Muscle layer of colon (tissue), 2 donors: ENCODE measurements around the gene TSPAN1.

Experiments
- H3K27ac ChIP-seq: one replicate; pipeline ENCODE4 v1.7.0; 2013; ENCODE audit warnings: low read depth, mild to moderate bottlenecking, low read length, moderate library complexity
- H3K27me3 ChIP-seq, 2 donors: one replicate each; pipeline ENCODE4 v1.7.0; 2013; ENCODE audit warnings: low read length in 2 of 2, mild to moderate bottlenecking in 2 of 2; ENCODE audit not compliant: insufficient read depth in 2 of 2, control insufficient read depth in 1 of 2
- H3K36me3 ChIP-seq: one replicate; pipeline ENCODE4 v1.7.0; 2013; ENCODE audit warnings: mild to moderate bottlenecking, low read length; ENCODE audit not compliant: insufficient read depth
- H3K4me1 ChIP-seq: one replicate; pipeline ENCODE4 v1.7.0; 2013; ENCODE audit warnings: mild to moderate bottlenecking, low read length; ENCODE audit not compliant: insufficient read depth
- H3K4me3 ChIP-seq, 2 donors: one replicate each; pipeline ENCODE4 v1.7.0; 2013; ENCODE audit warnings: low read length in 2 of 2, low read depth in 1 of 2, mild to moderate bottlenecking in 1 of 2, moderate library complexity in 1 of 2
- H3K9ac ChIP-seq: one replicate; pipeline ENCODE4 v1.7.0; 2013; ENCODE audit warnings: low read length
- H3K9me3 ChIP-seq: one replicate; pipeline ENCODE4 v1.7.0; 2013; ENCODE audit warnings: mild to moderate bottlenecking, low read length
- donor health status: abdominal sarcoma.
- donor health status: Adenocarcinoma of cecum.

The TSPAN1 gene

DNA sequence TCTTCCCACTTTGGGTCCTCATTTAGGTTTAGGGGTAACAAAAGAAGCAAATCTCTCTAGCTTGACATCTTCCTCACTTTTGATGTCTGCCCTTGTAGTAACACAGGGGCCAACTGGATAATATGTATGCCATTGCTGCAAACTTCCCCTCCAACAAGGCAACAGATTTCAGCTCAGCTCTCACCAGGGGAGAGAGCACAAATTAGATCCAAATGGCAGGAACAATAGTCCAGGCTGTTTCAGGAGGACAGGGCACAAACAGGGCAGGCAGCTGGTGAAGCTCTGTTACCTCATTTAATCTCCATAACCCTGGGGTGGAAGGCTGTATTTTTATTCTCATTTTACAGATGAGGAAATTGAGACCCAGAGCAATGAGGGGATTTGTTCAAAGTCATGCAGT, 38.2 kb upstream of the TSPAN1 start:
- Histone ChIP-seq H3K27me3 (no peaks in the 10 kb centered on the region), H3K9me3 (no peaks in the 10 kb centered on the region), H3K4me3 (no peak overlapping the region), H3K27ac (no peak overlapping the region), H3K36me3 (no peaks in the 10 kb centered on the region), H3K9ac (no peak overlapping the region), H3K4me1 (peaks cover 14% of the 10 kb centered on the region)

DNA sequence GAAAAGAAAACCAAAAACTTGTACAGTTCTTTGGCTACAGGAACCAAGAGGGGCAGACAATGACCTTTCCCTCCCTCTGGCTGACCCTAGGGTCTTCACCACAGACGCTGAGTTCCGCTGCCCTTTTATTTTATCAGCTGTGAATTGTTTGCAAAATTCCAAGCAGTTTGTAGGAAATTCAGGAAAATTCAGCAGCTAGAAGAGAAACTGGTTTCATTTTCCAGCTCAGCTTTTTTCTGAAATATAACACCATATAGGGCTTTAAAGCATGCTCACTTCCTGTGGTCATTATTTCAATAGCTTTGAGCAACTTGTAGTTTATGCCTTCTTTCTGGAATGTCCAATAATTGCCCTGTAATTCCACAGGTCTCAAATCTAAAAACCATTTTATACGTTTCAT, 37.0 kb upstream of the TSPAN1 start:
- Histone ChIP-seq H3K4me3 (no peak overlapping the region), H3K27me3 (no peaks in the 10 kb centered on the region), H3K9ac (no peak overlapping the region), H3K36me3 (no peaks in the 10 kb centered on the region), H3K4me1 (peaks cover 14% of the 10 kb centered on the region), H3K9me3 (no peaks in the 10 kb centered on the region), H3K27ac (no peak overlapping the region)

DNA sequence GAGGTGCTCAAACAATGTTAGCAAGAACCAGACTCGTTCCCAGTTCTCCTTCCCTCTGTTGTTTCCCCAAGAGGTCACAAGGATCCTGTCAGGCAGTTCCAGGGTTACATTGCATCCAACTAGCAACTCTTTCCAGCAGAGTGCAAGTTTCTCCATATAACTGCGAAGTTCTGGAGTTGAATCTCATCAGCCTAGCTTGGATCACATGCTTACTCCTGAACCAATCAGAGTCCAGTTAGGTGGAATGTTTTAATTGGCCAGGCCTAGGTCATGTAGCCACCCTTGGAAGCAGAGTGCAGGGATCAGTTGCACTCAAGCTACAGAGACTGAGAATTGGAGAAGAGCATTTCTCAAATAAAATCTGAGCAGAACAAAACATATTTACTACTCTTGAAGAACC, 26.6 kb upstream of the TSPAN1 start:
- no peaks in the 10 kb centered on the region for H3K36me3 ChIP-seq
- H3K9ac ChIP-seq, result no peak overlapping the region
- H3K4me1 ChIP-seq, result no peaks in the 10 kb centered on the region
- H3K27me3 ChIP-seq, result no peaks in the 10 kb centered on the region
- no peak overlapping the region for H3K27ac ChIP-seq
- no peak overlapping the region for H3K4me3 ChIP-seq
- peaks cover 1% of the 10 kb centered on the region for H3K9me3 ChIP-seq

DNA sequence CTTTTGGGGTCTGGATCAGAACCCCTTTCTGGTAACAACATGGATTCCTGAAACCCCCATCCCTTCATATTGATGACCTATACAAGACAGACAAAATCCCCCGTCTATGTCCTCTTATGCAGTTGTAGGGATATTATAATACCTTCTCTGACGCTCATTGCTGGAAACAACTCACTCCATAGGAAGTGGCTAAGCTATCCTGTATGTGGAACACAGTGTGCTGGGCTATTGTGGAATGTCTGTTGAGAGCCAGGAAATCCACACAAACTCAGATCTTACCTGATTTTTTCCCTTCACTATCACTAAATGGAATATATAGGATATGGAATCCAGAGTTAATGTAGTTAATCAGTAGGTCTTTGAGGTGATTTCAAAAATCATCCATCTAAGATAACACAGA, 24.8 kb upstream of the TSPAN1 start:
- no peak overlapping the region for H3K27ac ChIP-seq
- H3K4me3 ChIP-seq, result no peak overlapping the region
- H3K27me3 ChIP-seq, result no peaks in the 10 kb centered on the region
- H3K36me3 ChIP-seq, result no peaks in the 10 kb centered on the region
- H3K4me1 ChIP-seq, result no peaks in the 10 kb centered on the region
- H3K9ac ChIP-seq, result no peak overlapping the region
- H3K9me3 ChIP-seq, result peaks cover 3% of the 10 kb centered on the region

GRCh38 chr1:46152016-46152415, 22.9 kb upstream of the TSPAN1 start:
- no peak overlapping the region for H3K4me3 ChIP-seq
- no peak overlapping the region for H3K27ac ChIP-seq
- no peaks in the 10 kb centered on the region for H3K27me3 ChIP-seq
- peaks cover 3% of the 10 kb centered on the region for H3K9me3 ChIP-seq
- no peak overlapping the region for H3K9ac ChIP-seq
- H3K36me3 ChIP-seq, result no peaks in the 10 kb centered on the region
- H3K4me1 ChIP-seq, result no peaks in the 10 kb centered on the region

GRCh38 chr1:46153228-46153627, 21.7 kb upstream of the TSPAN1 start:
- Histone ChIP-seq H3K4me3 (no peak overlapping the region), H3K27ac (no peak overlapping the region), H3K9me3 (peaks cover 3% of the 10 kb centered on the region), H3K4me1 (no peaks in the 10 kb centered on the region), H3K27me3 (no peaks in the 10 kb centered on the region), H3K36me3 (no peaks in the 10 kb centered on the region), H3K9ac (no peak overlapping the region)

DNA sequence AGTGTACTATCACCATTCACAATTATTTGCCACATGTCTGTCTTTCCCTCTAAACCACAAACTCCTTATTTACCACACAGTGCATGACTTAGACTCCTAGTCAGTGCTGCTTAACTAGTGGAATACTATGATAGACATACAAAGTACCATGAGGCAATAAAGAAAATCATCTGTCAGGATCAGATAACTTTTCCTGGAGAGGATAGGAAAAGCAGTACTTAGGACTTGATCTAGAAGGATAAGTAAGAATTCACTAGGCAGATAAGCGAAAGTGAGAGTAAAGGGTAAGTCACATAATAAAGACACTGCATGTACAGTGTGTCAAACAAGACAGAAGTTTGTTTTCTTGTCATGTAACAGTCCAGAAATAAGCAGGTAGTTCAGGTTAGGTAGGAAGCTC, 21.2 kb upstream of the TSPAN1 start:
- Histone ChIP-seq H3K9ac (no peak overlapping the region), H3K4me3 (no peak overlapping the region), H3K36me3 (no peaks in the 10 kb centered on the region), H3K4me1 (no peaks in the 10 kb centered on the region), H3K9me3 (peaks cover 3% of the 10 kb centered on the region), H3K27me3 (no peaks in the 10 kb centered on the region), H3K27ac (no peak overlapping the region)

- Histone ChIP-seq H3K9ac (no peak overlapping the region), H3K4me1 (no peaks in the 10 kb centered on the region), H3K9me3 (peaks cover 3% of the 10 kb centered on the region), H3K4me3 (no peak overlapping the region), H3K27me3 (no peaks in the 10 kb centered on the region), H3K27ac (no peak overlapping the region), H3K36me3 (no peaks in the 10 kb centered on the region)
Measured at GRCh38 chr1:46157916-46158311, 17.0 kb upstream of the TSPAN1 start.

DNA sequence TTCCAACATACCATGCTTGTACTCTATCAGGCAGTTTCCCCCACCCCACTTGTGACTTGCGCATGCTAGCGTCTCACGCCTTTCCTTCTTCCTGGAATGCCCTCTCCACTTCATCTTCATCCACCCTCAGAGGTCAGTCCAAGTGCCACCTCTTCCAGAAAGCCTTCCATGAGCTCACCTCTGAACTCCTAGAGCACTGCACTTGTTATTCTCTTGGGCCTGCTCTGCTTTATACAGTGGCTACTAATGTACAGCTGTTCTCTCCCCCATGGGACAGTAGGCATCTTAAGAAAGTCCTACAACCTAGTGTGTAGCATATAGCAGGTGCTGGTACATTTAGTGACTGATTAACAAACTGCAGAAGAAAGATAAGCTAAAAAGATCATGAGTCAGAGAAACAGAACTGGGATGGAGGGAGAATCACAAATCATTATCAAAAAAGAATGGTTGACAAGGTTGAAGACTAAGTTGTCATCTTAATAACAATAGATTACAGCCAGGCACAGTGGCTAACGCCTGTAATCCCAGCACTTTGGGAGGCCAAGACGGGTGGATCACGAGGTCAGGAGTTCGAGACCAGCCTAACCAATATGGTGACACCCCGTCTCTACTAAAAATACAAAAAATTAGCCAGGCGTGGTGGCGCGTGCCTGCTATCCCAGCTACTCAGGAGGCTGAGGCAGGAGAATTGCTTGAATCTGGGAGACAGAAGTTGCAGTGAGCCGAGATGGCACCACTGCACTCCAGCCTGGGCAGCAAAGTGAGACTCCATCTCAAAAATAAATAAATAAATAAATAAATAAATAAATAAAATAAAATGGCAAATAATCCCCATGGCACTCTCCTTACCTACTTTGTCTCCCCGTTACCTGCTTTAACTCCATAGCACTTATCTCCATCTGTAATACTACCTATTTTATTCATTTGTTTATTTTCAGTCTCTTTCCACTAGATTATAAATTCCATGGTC, 16.3 kb upstream of the TSPAN1 start:
- no peaks in the 10 kb centered on the region for H3K4me1 ChIP-seq
- no peak overlapping the region for H3K4me3 ChIP-seq
- H3K36me3 ChIP-seq, result no peaks in the 10 kb centered on the region
- H3K27me3 ChIP-seq, result no peaks in the 10 kb centered on the region
- H3K9ac ChIP-seq, result no peak overlapping the region
- H3K9me3 ChIP-seq, result no peaks in the 10 kb centered on the region
- H3K27ac ChIP-seq, result no peak overlapping the region

GRCh38 chr1:46159516-46159915, 15.4 kb upstream of the TSPAN1 start:
- Histone ChIP-seq H3K27ac (no peak overlapping the region), H3K9me3 (no peaks in the 10 kb centered on the region), H3K36me3 (no peaks in the 10 kb centered on the region), H3K4me1 (no peaks in the 10 kb centered on the region), H3K27me3 (no peaks in the 10 kb centered on the region), H3K9ac (no peak overlapping the region), H3K4me3 (no peak overlapping the region)

GRCh38 chr1:46160212-46160611, 14.7 kb upstream of the TSPAN1 start:
- Histone ChIP-seq H3K4me3 (no peak overlapping the region), H3K27me3 (no peaks in the 10 kb centered on the region), H3K9ac (no peak overlapping the region), H3K4me1 (no peaks in the 10 kb centered on the region), H3K9me3 (no peaks in the 10 kb centered on the region), H3K36me3 (no peaks in the 10 kb centered on the region), H3K27ac (no peak overlapping the region)
